Loucy (cell line): ENCODE results near the gene TXNIP.

Source experiments
- EZH2phosphoT487 ChIP-seq: fragments of 200-600 bp; IDR thresholded peaks from 2 replicates; pipeline ENCODE4 v1.6.1; 2018; ENCODE audit warnings: antibody characterized with exemption, mild to moderate bottlenecking, moderate library complexity, borderline replicate concordance
- TF ChIP-seq, protein P1 (sequence below): fragments of 200-600 bp; sonication (generic); conservative IDR thresholded peaks from 2 replicates; pipeline ENCODE4 v1.5.1; 2014; ENCODE audit warnings: mild to moderate bottlenecking, antibody characterized with exemption, low read length

- TF ChIP-seq, protein P1, sequence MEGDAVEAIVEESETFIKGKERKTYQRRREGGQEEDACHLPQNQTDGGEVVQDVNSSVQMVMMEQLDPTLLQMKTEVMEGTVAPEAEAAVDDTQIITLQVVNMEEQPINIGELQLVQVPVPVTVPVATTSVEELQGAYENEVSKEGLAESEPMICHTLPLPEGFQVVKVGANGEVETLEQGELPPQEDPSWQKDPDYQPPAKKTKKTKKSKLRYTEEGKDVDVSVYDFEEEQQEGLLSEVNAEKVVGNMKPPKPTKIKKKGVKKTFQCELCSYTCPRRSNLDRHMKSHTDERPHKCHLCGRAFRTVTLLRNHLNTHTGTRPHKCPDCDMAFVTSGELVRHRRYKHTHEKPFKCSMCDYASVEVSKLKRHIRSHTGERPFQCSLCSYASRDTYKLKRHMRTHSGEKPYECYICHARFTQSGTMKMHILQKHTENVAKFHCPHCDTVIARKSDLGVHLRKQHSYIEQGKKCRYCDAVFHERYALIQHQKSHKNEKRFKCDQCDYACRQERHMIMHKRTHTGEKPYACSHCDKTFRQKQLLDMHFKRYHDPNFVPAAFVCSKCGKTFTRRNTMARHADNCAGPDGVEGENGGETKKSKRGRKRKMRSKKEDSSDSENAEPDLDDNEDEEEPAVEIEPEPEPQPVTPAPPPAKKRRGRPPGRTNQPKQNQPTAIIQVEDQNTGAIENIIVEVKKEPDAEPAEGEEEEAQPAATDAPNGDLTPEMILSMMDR: no peak
- no peak for TF ChIP-seq EZH2phosphoT487
These were observed 43.5 kb downstream of the TXNIP start for GRCh38 chr1:145952903-145953302.
